ENCODE measurements around the gene GRID2.

GRID2 gene

DNA sequence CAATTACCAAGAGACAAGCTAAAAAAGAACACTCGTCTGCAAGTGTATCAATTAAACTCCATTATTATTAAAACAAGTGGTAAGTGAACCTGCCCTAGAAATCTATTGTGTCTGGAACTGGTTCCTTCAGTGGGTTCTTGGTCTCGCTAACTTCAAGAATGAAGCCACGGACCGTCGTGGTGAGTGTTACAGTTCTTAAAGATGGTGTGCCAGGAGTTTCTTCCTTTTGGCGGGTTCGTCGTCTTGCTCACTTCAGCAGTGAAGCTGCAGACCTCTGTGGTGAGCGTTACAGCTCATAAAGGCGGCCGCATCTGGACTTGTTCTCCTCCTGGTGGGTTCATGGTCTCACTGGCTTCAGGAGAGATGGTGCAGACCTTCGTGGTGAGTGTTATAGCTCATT, 231.8 kb downstream of the GRID2 start:
- no peak for DNase-seq

DNA sequence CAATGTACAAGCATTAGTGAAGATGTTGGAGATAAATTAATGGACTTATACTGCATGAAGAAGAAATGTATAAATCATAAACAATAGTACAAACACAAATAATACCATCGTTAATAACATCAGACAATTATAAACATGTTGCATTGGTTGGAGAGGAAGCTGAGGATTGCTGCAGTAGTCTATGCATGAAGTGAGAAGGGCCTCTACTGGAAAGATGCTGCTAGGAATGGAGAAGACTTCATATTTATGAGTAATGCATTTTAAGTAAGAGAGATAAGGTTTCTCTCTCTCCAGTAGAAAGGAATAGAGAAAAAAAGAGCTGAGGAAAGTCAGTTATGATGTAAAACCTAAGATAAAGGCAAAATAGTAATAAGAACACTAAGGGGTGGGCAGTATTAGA, 247.8 kb downstream of the GRID2 start:
- no peak for DNase-seq

DNA sequence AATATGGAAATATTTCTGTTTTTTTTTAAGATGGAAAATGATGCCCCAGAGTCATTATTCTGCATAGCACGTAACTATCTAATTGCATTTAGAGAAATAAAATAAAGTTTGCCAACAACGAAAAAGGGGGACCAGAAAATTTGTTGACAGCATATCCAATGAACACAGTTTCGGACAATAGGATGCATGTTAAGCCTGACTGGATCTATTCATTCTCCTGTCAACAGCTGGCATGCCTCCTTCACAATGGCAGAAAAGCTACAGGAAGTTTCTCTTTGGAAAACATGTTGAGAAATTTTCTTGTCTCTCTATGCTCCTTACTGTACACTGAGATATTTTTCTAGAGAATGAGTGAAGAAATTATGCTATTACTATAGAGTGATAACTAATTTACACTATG, 262.5 kb downstream of the GRID2 start:
- DNase-seq = no peak

DNA sequence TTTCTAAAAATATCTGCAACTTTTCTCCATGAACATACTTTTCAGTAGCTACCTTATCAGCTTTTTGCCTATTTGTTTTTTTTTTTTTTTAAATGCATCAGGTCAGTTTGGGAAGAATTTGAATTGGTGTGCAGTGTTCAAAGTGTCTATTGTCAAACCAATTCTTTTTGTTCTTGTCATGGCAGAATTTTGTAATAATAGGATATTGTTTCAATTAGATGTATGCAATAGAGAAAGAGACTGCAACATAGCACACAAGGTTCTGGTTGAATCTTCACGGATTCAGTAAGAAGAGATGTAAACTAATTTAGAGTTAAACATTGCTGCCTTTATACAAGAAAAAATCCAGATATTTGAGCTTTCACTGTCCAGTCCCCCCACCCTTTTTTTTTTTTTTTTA, 277.1 kb downstream of the GRID2 start:
- no peak for DNase-seq

DNA sequence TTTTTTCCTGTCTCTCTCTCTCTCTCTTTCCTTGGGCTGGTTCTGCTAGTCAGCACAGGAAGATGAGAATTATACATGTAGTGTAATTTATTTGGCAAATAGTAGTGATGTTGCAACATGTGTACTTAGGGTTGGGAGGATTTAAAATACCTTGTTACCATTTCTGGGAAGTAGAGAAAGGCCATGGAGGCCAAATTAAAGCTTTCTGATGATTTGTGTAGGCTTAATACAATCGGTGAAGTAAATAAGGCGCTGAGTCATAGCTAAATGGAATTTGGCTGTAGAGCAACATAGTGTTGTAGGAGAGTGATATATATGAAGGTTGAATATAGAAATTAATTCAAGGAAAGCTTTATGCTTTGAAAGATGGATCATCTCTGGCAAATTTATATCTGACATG, 295.3 kb downstream of the GRID2 start:
- no peak for DNase-seq

DNA sequence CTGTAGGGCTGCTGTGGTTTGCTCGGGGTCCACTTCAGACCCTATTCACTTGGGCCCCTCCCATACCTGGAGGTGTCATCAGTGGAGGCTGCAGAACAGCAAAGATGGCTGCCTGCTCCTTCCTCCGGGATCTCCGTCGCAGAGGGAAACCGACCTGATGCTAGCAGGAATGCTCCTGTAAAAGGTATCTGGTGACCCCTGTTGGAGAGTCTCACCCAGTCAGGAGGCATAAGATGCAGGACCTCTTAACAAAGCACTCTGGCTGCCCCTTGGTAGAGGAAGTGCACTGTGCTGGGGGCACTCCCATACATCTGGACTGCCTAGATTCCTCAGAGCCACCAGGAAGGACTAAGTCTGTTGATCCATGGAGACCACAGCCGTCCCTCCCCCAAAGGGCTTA, 296.9 kb downstream of the GRID2 start:
- DNase-seq = no peak

DNA sequence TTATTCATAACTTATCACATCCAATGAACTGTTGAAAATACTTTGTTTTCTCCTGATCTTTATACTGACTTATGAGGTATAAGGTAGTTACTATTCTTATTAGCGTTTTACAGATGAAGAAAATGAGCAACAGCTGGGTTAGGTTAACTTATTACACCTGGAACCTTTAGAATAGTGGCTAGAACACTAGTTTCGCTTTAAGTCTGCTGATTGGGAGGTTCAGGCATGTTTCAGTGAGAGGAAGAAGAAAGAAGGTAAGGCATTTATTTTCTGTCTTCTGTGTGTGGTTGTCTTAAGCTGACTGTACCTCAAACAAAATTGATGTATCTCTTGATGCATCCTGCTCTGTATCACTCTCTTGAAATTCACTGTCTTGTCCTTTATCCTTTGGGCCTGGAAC, 302.5 kb downstream of the GRID2 start:
- DNase-seq = no peak

DNA sequence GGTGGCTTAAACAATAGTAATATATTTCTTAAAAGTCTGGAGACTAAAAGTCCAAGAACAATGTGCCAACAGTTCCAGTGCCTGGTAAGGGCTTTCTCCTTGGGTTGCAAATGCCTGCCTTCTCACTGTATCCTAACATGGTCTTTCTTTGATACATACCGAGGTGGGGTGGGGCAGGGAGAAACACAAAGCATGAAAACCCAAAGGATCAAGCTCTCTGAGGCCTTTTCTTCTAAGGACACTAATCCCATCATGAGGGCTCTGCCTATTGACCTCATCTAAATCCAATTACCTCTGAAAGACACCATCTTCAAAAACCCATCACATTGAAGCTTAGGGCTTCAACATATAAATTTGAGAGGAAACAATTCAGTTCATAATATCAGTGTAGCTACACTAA, 311.3 kb downstream of the GRID2 start:
- DNase-seq = no peak

DNA sequence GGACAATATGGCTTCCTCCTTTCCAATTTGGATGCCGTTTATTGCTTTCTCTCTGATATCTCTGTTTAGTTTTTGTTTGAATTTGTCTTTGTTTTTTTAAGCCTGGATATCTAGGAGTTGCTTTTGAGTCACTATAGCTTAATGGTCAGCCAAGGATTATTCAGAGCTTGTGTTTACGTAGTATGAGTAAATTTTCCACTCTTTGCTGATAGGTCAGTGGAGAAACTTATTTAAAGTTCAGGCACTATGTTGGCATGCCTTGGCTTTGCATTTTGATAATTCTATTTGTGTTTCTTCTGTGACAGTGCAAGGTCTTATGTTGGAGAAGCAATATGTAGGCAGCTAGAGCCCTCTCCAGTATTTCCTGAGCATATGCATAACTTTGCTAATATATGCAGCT, 315.2 kb downstream of the GRID2 start:
- DNase-seq = no peak

DNA sequence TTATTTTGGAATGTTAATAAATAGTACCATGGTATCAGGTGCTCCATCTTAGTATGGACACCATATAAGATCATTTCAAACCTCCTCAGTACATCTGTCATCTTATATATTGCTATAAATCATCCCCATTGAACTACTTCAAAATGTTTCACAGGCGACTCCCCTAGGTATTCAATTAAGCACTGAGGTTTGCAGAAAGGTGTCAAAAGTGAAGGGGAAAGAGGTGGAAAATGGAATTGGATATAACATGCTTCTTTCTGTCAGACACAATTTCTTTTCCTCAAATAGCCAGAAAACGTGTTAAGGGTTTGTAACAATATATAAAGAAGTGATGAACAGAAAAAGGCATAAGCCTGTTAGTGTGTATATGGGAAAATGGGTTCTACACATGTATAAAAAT, 325.5 kb downstream of the GRID2 start:
- DNase-seq = no peak

DNA sequence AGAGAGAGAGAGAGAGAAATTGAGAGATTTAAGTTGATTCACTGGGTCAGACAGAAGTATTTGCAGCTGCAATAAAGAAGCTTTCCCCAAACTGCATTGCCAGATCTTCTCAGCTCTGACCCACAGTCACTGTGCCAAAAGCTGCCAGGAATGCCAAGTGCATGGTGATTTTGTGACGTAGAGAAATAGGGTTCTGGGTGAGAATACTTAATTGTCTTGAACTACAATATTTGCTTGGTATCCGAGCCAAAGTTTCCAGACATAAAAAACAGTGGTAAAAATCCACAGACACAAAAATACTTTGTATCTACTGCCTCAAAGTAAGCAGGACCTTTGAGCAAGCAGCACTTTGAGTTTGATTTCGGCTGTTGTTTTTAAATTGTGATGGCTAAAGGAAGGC, 331.1 kb downstream of the GRID2 start:
- no peak for DNase-seq

DNA sequence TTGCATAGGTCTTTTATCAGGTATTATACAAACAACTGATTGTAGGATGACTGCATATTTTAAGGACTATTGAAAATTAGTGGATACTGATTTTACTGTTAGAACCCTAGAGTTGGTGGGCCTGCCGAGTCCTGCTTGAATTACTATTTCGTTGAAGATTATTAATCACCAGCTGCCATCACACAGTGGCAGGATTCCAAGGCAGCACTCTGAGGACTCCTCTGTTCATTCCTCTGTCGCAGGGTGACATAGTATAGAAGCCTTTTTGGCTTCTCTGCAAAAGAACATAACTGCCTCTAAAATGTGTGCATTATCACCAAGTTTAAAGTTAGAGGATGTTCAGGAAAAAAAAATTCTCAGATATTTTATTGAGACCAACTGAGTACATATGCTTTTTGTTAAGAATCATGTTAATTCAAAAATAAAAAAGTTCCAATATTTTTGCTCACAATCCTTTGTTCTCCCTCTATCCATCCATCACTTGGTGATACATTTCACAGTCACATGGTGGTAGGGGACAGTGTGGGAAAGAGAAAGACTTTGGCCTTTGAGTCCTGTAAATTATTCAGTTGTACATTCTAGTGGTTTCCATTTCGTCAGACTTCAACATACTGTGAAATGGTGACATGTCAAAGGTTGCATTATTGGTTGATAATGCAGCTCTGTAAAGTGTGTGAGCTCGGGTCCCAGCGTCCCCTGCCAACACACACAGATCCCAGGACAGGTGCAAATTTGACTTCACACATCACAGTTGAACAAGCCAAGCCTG, 332.5 kb downstream of the GRID2 start:
- DNase-seq = no peak

DNA sequence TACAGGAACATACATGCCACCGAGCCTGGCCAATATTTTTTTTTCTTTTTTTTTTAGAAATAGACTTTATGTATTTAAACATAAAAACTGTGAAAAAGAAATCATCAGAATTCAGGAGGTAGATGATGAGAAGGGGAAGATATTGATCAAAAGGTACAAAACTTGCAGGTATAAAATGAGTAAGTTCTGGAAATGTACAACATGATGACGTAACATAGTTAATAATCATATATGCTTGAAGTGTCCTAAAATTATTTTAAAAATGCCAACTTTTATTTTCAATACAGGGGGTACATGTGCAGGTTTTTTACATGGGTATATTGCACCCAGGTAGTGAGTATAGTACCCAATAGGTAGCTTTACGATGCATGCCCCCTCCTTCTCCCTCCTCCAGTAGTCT, 337.6 kb downstream of the GRID2 start:
- no peak for DNase-seq

DNA sequence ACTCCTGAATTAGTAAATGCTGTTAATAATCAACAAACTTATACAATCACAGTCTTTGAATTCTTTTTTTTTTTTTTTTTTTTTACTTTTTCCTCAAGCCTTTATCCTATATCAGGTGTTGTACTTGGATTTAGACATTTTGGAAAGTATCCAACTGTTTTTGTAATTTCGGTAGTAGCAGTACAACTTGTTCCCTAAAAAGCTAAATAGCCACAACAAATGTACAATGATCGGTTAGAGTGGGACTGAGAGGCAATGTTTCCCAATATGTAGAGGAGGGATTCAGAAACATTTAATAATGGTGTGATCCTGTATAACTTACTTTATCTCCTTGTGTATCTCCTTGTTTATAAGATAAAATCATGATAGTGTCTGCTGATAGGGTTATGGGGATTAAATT, 343.1 kb downstream of the GRID2 start:
- DNase-seq = no peak

DNA sequence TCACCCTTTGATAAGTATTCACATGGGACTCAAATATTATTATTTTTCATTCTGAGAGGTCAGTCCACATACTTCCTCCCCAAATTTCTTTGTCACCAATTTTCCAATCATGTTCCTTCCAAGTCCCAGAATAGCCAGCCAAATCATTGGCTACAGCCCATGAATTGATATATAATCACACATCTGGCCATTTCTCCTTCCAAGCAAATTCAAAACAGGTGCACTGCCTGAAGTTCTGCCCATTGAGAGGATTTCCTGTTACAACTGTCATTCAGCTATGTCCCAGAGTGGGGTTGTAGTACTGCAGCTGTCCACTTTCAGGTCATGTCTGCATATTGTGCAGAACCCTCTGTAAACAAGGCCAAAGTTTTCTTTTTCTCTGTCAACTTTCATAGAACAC, 347.8 kb downstream of the GRID2 start:
- DNase-seq = no peak

DNA sequence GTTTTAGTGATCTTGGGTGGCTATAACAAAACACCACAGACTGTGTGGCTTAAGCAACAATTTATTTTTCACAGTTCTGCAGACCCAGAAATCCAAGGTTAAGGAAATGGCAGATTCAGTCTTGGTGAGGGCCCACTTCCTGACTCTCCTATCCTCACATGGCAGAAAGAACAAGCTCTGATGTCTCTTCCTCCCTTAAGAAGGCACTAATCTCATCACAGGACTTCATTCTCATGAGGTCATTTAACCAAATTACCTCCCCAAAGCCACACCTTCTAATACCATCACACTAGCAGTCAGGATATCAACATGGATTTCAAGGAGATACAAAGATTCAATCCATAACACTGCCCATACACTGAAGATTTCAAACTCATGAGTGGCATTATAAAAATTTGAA, 350.3 kb downstream of the GRID2 start:
- DNase-seq = no peak

DNA sequence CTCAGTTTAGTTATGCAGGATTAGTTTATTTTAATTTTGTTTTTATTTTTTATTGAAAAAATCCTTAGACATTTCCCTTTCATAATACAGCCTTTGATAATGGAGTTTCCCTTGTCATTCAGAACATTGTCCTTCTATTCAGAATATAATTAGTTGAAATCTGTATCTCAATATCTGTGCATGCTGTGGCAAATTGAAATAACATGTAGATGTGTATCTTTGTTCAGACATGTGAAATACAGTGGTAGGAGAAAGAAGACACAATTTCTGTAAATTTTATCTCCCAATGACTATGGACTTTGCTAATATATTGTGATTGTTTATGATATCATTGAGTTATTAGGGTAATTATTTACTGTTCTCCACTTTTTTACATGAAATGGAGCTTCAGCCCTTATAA, 353.9 kb downstream of the GRID2 start:
- no peak for DNase-seq

DNA sequence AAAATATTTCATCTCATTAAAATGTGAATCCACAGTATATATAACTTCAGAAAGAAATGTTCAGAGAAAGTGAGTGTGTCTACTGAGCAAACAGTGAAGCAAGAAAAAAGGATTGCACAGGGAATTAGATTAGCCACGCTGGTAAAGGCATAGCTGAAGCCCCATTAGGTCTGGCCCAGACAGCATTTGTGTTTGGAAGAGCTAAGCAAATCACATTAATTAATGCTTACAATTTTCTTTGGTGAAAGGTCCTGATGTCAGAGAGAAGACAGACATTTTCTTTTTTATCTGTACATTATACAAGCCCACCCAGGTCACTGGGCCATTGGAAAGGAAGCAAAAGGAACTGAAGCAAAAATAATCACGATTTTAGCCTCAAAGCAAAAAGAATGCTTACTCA, 354.6 kb downstream of the GRID2 start:
- no peak for DNase-seq

DNA sequence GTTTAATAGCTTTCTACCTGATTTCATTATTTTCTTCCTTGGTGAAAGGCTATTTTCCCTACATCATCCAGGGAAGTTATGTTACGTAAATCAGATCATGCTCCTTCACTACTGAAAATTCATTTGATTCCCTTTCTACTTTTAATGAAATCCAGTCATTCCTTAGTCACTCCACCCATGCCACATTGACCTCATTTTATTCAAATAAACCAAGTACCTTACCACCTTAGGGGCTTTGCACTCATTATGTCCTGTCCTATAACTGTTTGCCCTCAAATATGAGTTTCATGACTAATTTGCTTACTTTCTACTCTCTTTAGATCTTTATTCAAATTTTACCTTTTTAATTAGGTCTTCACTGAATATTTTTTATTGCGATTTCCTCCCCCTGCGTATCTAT, 374.0 kb downstream of the GRID2 start:
- DNase-seq = no peak

DNA sequence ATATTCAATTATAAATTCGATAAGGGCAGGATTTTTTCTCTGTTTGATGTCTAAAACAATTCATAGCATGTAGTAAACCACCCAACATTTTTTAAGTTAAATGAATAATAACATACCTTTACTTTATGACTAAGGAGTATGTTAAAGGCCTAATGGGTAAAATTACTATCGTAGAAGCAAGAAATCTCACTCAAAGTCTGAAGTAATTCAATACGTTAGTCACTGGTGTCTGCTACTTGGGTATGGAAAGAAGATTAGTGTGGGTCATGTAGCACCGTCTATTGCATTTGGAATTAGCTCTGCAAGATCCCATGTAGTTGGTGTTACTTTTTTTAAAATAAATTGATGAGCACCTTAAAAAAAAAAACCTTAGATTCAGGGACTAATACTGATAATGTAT, 374.5 kb downstream of the GRID2 start:
- no peak for DNase-seq

DNA sequence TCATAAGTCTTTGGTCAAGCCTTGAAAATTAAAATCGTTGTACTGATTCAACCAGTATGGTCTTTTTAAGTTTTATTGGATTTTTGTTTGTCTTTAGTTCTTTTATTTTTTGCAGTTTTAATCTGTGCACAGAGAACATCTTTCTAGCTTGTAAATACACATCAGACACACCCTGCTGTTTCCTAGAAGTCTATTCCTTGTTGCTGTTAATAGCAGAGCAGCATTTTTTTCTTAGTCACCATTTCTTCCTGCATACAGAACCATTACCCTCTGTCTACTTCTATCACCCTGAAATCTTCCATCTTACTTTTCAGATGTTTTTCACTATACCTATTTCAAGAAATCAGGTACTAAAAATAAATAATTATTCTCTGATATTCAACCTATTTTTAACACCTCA, 375.4 kb downstream of the GRID2 start:
- no peak for DNase-seq

DNA sequence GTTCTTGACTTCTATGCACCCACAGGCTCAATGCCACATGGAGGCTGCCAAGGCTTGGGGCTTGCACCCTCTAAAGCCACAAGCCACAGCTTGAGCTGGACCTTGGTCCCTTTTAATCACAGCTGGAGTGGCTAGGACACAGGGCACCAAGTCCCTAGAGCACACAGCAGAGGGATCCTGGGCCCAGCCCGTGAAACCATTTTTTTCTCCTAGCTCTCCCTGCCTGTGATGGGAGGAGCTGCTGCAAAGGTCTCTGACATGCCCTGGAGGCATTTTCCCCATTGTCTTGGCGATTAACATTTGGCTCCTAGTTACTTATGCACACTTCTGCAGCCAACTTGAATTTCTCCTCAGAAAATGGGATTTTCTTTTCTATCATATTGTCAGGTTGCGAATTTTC, 410.9 kb downstream of the GRID2 start:
- DNase-seq = no peak

DNA sequence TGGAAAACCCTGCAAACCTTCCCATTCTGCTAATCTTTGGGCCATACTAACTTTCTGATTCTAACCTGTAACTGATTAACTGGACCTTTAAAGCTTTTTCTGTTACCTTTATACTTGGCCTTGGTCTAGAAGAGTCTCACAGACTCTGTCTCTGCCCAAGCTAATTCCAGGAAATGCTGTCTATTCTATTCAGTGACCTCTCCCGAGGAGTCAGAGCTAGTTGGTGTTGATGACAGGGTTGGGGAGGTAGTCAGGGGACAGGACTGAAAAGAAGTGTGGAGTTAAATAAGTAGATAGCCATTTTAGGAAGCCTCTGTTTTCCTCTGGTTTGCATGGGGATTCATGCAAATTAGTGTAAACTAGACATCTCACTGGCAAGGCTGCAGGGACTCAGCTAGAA, 429.5 kb downstream of the GRID2 start:
- DNase-seq = no peak

DNA sequence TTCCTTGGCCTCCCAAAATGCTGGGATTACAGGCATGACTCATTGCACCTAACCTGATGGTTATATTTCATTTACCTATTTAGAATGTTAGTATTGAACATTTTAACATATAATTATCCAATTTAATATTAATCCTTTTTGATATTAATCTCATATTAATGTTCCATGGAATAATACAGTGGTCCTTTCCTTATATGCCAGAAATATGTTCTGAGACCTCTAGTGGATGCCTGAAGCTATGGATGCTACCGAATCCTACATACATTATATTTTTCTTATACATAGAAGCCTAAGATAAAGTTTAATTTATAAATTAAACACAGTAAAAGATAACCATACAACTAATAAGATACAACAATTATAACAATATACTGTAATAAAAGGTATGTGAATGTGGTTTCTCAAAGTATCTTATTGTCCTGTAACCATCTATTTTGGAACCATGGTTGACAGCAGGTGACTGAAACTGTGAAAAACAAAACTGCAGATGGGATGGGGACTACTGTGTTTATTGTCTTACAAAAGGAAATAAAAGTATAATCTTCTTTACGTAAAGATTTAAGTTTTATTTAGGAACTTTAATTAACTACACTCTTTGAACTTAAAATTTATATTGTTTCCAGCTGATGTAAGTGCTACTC, 431.4 kb downstream of the GRID2 start:
- DNase-seq = no peak

DNA sequence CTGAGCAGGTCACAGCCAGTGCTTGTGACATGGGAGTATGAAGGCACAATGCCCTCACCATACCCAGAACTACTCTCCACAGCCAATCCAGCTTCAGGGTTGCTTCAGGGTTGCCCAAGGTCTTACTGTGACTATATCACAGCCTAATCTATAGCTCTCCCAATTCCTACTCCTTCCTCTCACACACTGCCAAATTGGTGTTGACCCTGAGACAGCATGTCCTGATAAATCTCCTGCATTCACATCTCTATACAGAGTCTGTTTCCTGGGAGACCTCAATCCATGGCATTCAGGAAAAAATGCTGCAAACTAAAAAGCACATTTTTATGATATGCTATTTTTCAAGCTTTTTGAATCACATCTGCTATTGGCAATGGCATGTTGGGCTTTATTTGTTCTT, 456.7 kb downstream of the GRID2 start:
- no peak for DNase-seq

Data from stimulated activated CD8-positive, alpha-beta memory T cell treated with anti-CD3 and anti-CD28 coated beads, Interleukin-4, amount 100 ng/mL, for 48 hours (primary cell).